SH-SY5Y (cell line): Measurements from ENCODE around the gene SLC10A6.

ENCODE experiments used
- GATA2 ChIP-seq: IDR thresholded peaks from 2 replicates; pipeline ENCODE4 v1.6.1; 2011; ENCODE audit warnings: mild to moderate bottlenecking, low read depth, low read length
- GATA3 ChIP-seq: IDR thresholded peaks from 2 replicates; pipeline ENCODE4 v1.6.1; 2011; ENCODE audit warnings: low read depth, mild to moderate bottlenecking, low read length, moderate library complexity

- TF ChIP-seq GATA2 = no peak
- TF ChIP-seq GATA3 = no peak
These were observed 71.0 kb downstream of the SLC10A6 start for GRCh38 chr4:86778175-86778574.
